ENCODE results near the gene QARS1. TPM values are rescaled to one million over a fixed set of nuclear protein-coding genes. Genes with fewer than 3 reads are reported as not detected.

Gene QARS1
- total and polyA plus RNA-seq, 2 of the 13 experiments (the other 11 are each of a cell fraction or from before 2014, with no cell fraction given): 307 to 327 TPM

DNA sequence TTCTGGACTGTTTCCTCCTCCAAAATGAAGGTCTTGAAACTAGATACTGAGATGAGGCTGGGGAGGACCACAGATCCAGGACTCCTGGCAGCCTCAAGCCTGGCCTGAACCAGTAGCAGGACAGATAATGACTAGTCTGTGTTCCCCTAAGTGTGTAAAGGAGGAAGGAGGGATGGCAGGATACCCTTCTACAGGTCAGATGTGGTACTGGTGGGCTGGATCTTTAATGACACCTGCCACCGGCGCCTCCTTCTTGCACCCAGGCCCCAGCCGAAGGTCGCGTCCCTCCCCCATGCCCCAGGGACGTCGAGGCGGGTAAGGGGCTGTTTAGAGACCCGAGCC, 15.5 kb upstream of the QARS1 start (continued):
- TF ChIP-seq, protein P1, sequence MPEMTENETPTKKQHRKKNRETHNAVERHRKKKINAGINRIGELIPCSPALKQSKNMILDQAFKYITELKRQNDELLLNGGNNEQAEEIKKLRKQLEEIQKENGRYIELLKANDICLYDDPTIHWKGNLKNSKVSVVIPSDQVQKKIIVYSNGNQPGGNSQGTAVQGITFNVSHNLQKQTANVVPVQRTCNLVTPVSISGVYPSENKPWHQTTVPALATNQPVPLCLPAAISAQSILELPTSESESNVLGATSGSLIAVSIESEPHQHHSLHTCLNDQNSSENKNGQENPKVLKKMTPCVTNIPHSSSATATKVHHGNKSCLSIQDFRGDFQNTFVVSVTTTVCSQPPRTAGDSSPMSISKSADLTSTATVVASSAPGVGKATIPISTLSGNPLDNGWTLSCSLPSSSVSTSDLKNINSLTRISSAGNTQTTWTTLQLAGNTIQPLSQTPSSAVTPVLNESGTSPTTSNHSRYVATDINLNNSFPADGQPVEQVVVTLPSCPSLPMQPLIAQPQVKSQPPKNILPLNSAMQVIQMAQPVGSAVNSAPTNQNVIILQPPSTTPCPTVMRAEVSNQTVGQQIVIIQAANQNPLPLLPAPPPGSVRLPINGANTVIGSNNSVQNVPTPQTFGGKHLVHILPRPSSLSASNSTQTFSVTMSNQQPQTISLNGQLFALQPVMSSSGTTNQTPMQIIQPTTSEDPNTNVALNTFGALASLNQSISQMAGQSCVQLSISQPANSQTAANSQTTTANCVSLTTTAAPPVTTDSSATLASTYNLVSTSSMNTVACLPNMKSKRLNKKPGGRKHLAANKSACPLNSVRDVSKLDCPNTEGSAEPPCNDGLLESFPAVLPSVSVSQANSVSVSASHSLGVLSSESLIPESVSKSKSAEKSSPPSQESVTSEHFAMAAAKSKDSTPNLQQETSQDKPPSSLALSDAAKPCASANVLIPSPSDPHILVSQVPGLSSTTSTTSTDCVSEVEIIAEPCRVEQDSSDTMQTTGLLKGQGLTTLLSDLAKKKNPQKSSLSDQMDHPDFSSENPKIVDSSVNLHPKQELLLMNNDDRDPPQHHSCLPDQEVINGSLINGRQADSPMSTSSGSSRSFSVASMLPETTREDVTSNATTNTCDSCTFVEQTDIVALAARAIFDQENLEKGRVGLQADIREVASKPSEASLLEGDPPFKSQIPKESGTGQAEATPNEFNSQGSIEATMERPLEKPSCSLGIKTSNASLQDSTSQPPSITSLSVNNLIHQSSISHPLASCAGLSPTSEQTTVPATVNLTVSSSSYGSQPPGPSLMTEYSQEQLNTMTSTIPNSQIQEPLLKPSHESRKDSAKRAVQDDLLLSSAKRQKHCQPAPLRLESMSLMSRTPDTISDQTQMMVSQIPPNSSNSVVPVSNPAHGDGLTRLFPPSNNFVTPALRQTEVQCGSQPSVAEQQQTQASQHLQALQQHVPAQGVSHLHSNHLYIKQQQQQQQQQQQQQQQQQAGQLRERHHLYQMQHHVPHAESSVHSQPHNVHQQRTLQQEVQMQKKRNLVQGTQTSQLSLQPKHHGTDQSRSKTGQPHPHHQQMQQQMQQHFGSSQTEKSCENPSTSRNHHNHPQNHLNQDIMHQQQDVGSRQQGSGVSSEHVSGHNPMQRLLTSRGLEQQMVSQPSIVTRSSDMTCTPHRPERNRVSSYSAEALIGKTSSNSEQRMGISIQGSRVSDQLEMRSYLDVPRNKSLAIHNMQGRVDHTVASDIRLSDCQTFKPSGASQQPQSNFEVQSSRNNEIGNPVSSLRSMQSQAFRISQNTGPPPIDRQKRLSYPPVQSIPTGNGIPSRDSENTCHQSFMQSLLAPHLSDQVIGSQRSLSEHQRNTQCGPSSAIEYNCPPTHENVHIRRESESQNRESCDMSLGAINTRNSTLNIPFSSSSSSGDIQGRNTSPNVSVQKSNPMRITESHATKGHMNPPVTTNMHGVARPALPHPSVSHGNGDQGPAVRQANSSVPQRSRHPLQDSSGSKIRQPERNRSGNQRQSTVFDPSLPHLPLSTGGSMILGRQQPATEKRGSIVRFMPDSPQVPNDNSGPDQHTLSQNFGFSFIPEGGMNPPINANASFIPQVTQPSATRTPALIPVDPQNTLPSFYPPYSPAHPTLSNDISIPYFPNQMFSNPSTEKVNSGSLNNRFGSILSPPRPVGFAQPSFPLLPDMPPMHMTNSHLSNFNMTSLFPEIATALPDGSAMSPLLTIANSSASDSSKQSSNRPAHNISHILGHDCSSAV (CRISPR knock-in tag; IDR thresholded peaks at IDR 0.05; ENCODE audit: borderline replicate concordance): no peak
- TF ChIP-seq, protein P2, sequence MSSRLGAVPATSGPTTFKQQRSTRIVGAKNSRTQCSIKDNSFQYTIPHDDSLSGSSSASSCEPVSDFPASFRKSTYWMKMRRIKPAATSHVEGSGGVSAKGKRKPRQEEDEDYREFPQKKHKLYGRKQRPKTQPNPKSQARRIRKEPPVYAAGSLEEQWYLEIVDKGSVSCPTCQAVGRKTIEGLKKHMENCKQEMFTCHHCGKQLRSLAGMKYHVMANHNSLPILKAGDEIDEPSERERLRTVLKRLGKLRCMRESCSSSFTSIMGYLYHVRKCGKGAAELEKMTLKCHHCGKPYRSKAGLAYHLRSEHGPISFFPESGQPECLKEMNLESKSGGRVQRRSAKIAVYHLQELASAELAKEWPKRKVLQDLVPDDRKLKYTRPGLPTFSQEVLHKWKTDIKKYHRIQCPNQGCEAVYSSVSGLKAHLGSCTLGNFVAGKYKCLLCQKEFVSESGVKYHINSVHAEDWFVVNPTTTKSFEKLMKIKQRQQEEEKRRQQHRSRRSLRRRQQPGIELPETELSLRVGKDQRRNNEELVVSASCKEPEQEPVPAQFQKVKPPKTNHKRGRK (CRISPR knock-in tag; IDR thresholded peaks at IDR 0.05): 0 out of 2 replicates have a peak, but pooled peaks have one; percentile 25
- no peak for TF ChIP-seq ZNF766 (CRISPR knock-in tag; IDR thresholded peaks at IDR 0.05; ENCODE audit: borderline replicate concordance)
- no peak for TF ChIP-seq NPAS2 (CRISPR knock-in tag; IDR thresholded peaks at IDR 0.05; ENCODE audit: borderline replicate concordance)
- TF ChIP-seq, protein P3, sequence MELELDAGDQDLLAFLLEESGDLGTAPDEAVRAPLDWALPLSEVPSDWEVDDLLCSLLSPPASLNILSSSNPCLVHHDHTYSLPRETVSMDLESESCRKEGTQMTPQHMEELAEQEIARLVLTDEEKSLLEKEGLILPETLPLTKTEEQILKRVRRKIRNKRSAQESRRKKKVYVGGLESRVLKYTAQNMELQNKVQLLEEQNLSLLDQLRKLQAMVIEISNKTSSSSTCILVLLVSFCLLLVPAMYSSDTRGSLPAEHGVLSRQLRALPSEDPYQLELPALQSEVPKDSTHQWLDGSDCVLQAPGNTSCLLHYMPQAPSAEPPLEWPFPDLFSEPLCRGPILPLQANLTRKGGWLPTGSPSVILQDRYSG (CRISPR knock-in tag; IDR thresholded peaks at IDR 0.05): no peak
- no peak for TF ChIP-seq ZNF850 (CRISPR knock-in tag; conservative IDR thresholded peaks at IDR 0.05)
- TF ChIP-seq ZNF746 (CRISPR knock-in tag; IDR thresholded peaks at IDR 0.05): 0 out of 2 replicates have a peak, but pooled peaks have one; percentile 15
- no peak for TF ChIP-seq ZNF776 (CRISPR knock-in tag; IDR thresholded peaks at IDR 0.05)
- TF ChIP-seq ZNF577 (CRISPR knock-in tag; IDR thresholded peaks at IDR 0.05; ENCODE audit: borderline replicate concordance, low read depth): no peak
- TF ChIP-seq RFX3 (CRISPR knock-in tag; IDR thresholded peaks at IDR 0.05): no peak
- 0 out of 2 replicates have a peak, but pooled peaks have one; percentile 11 for TF ChIP-seq ZNF263 (CRISPR knock-in tag; IDR thresholded peaks at IDR 0.05)
- no peak for TF ChIP-seq KLF15 (CRISPR knock-in tag; IDR thresholded peaks at IDR 0.05; ENCODE audit: borderline replicate concordance)
- TF ChIP-seq NFRKB (IDR thresholded peaks at IDR 0.05): no peak
- TF ChIP-seq ZBTB3 (CRISPR knock-in tag; IDR thresholded peaks at IDR 0.05; ENCODE audit: borderline replicate concordance, low read depth): no peak
- TF ChIP-seq PCBP2 (optimal IDR thresholded peaks at IDR 0.05; ENCODE audit: low read depth, low read length, poor library complexity, severe bottlenecking): no peak
- TF ChIP-seq, protein P4, sequence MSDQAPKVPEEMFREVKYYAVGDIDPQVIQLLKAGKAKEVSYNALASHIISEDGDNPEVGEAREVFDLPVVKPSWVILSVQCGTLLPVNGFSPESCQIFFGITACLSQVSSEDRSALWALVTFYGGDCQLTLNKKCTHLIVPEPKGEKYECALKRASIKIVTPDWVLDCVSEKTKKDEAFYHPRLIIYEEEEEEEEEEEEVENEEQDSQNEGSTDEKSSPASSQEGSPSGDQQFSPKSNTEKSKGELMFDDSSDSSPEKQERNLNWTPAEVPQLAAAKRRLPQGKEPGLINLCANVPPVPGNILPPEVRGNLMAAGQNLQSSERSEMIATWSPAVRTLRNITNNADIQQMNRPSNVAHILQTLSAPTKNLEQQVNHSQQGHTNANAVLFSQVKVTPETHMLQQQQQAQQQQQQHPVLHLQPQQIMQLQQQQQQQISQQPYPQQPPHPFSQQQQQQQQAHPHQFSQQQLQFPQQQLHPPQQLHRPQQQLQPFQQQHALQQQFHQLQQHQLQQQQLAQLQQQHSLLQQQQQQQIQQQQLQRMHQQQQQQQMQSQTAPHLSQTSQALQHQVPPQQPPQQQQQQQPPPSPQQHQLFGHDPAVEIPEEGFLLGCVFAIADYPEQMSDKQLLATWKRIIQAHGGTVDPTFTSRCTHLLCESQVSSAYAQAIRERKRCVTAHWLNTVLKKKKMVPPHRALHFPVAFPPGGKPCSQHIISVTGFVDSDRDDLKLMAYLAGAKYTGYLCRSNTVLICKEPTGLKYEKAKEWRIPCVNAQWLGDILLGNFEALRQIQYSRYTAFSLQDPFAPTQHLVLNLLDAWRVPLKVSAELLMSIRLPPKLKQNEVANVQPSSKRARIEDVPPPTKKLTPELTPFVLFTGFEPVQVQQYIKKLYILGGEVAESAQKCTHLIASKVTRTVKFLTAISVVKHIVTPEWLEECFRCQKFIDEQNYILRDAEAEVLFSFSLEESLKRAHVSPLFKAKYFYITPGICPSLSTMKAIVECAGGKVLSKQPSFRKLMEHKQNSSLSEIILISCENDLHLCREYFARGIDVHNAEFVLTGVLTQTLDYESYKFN (CRISPR knock-in tag; conservative IDR thresholded peaks at IDR 0.05): no peak
